GM18507 (cell line): Measurements from ENCODE around the gene ZNF398.
"Not testable (repeated sequence)": the region's sequence is repeated elsewhere in the genome, so short reads cannot be mapped to it uniquely, and the experiment has no call there.

Source experiments
- DNase-seq: peaks from one replicate; pipeline ENCODE4 v3.0.0; 2011; ENCODE audit warnings: low read depth; ENCODE audit not compliant: insufficient read length; ENCODE audit errors: extremely low spot score
- FAIRE-seq: peaks from 2 replicates; lab custom pipeline; 2011; peaks lifted over from hg19 to GRCh38; lab: Jason Lieb, UNC

ZNF398 gene, protein sequence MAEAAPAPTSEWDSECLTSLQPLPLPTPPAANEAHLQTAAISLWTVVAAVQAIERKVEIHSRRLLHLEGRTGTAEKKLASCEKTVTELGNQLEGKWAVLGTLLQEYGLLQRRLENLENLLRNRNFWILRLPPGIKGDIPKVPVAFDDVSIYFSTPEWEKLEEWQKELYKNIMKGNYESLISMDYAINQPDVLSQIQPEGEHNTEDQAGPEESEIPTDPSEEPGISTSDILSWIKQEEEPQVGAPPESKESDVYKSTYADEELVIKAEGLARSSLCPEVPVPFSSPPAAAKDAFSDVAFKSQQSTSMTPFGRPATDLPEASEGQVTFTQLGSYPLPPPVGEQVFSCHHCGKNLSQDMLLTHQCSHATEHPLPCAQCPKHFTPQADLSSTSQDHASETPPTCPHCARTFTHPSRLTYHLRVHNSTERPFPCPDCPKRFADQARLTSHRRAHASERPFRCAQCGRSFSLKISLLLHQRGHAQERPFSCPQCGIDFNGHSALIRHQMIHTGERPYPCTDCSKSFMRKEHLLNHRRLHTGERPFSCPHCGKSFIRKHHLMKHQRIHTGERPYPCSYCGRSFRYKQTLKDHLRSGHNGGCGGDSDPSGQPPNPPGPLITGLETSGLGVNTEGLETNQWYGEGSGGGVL

DNA sequence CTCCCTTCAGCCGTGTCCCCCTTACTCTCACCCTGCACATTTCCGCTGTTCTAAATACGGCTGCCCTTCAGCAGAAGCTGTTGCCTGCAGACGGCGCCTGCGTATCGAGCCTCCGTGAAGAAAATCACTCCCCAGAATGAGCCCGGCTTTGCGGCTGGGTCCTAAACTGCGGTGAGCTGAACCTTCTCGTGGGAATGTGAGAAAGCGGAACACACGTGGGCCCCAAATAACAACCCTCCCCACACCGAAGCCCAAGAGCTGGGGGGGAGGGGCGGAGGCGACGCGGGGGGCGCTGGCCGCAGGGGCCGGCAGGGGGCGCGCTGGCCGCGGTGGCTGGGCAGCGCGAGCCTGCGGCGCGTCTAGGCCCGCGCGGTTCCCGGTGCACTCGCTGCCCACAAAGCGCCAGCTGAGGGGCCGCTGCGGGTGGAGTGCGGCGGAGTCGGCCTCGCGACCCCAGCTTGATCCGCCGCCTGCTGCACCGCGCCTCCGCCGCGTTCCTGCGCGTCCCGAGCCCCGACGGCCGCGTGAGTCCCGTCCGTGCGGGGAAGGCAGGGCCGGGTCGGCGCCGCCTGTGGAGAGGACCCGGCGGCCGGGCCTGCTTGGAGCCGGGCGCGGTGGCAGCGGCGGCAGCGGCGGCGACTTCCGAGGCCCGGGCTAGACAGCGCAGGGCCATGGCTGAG is at the start of gene ZNF398:
Gene ZNF398 (plus strand): TSS at position 382 of the 680 bp plus-strand sequence. CDS start 290 bp downstream, at position 672.
- peak; percentile 91 for DNase-seq
- peak; percentile 78 for FAIRE-seq

DNA sequence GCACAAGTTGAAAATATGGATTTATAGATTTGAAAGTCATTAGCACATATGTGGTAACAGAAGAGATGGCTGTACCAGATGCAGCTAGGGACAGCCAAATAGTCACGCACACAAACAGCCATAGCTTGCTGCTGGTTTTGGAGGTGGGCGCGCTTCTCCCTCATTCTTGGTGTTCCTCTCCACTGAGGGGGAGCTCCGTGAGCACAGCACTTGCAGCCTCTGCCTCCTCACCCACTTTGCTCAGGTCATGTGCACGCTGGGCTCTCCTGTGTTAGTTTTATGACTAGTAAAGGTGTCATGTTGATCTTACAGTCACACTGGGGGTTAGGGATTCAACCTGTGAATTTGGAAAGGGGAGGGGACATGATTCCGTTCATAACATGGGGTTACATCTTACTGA is 48.2 kb upstream of the ZNF398 start:
- DNase-seq (no peak), FAIRE-seq (no peak)

DNA sequence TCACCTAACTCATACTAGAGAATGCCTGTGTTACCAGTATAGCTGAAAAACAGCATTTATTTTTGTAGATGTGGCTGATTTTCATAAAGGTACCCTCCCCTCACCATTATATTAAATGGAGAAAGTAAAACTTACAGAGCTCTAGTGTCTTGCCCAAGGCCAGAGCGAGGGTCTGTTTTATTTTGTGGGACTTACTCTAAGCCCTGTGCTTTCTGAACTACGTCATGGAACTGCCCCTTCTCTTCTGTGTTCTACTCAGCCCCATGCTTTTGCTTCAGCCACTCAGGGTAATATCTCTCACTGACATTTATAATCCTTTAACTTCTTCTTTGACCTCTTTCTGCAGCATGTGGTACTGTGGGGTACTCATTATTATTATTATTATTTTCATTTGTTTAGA is 46.4 kb upstream of the ZNF398 start:
- no peak for DNase-seq
- no peak for FAIRE-seq

GRCh38 chr7:149102666-149103065 is 44.6 kb upstream of the ZNF398 start:
- DNase-seq (no peak), FAIRE-seq (no peak)

- FAIRE-seq = no peak
- no peak for DNase-seq
Measured at GRCh38 chr7:149103424-149103823, 43.8 kb upstream of the ZNF398 start.

- no peak for DNase-seq
- FAIRE-seq = no peak
Measured at GRCh38 chr7:149104214-149104613, 43.0 kb upstream of the ZNF398 start.

DNA sequence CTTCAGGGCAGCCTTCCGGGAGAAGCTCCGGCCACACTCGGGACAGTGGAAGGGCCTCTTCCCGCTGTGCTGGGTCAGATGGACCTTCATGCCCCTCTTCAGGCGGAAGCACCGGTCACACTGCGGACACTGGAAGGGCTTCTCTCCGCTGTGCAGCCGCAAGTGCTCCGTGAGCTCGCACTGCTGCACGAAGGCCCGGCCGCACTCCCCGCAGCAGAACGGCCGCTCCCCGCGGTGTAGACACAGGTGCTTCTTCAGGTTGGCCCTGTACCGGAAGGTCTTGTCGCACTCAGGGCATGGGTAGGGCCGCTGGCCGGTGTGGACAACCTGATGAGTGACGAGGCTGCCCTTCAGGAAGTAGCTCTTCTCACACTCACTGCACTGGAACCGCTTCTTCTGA is 42.5 kb upstream of the ZNF398 start:
- no peak for DNase-seq
- FAIRE-seq = no peak

GRCh38 chr7:149109969-149110368 is 37.3 kb upstream of the ZNF398 start:
- no peak for DNase-seq
- no peak for FAIRE-seq

DNA sequence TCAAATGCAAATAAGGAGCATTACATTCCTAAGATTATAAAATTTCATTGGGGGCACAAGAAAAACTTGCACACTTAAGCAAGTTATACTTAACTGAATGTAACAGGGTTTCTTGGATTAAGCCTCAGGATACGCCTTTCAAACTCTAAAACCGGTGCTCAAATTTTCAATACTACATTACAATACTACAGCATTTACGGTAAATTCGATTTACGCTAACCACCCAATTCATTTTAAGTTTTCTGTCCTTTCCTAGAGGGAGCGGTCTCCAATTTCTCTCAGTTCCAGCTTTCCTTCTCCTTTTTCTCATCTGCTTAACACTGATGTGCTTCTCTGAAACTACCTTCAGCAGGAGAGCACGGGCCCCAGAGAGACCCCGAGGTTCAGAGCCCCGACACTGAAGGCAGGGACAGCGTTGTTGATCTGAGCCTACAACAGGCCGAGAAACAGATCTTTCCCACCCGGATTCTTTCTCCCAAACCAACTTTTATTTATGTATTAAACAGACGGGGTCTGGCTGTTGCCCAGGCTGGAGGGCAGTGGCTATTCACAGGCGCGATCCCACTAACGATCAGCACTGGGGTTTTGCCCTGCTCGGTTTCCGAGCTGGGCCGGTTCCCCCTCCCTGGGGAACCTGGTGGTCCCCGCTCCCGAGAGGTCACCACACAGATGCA is 21.9 kb upstream of the ZNF398 start:
- no peak for DNase-seq
- FAIRE-seq = no peak

- FAIRE-seq (peak; percentile 84), DNase-seq (peak; percentile 88)
Measured at GRCh38 chr7:149125863-149126661, 21.2 kb upstream of the ZNF398 start, which contains the start of gene ZNF425. Gene ZNF425, minus strand, starts transcription at chr7:149126324. Its CDS starts 111 bp downstream, at chr7:149126213.

- FAIRE-seq = no peak
- DNase-seq = peak; percentile 45
Measured at GRCh38 chr7:149126662-149127266, 20.5 kb upstream of the ZNF398 start.

DNA sequence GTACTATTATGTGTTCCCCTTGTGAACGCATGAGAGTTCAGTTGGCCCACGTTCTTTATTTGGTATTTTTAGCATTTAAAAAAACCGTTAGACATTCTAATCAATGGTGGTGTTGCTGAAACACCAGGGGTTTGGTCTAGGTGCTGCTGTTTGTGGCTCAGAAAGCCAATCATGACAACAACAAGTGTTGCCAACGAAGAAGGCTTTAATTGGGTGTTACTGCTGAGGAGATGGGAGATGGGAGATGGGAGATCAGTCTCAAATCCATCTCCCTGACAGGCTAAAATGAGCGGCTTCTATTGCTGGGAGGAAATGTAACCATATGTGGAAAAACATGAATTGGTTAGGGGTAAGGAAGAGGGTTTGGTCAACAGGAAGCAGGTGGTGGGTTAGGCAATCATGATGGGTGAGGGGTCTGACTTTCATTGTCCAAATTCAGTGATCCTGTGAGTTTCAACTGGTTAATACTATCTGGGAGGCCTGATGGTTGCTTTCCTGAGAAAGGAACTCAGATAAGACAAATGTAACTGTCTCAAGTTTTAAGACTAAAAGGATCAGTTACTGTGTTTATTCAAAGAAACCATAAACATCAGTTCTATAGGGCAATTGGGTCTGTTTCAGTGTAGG is 16.6 kb upstream of the ZNF398 start:
- no peak for FAIRE-seq
- DNase-seq = no peak

DNA sequence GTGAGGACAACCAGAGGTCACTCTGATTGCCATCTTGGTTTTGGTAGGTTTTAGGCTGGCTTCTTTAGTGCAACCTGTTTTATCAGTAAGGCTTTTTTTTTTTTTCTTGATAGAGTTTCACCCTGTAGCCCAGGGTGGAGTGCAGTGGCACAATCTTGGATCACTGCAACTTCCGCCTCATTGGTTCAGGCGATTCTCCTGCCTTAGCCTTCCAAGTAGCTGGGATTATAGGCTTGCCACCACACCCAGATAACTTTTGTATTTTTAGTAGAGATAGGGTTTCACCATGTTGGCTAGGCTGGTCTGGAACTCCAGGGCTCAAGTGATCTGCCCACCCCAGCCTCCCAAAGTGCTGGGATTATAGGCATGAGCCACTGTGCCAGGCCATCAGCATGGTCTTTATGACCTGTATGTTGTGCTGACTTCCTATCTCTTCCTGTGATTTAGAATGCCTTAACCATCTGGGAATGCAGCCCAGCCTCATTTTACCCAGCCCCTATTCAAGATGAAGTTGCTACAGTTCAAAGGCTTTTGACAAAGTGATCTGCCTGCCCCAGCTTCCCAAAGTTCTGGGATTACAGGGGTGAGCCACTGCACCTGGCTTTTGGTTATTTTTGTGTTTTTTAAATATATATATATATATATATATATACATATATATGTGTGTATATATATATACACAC is 14.1 kb upstream of the ZNF398 start:
- FAIRE-seq (no peak), DNase-seq (no peak)

GRCh38 chr7:149136118-149136517 is 11.1 kb upstream of the ZNF398 start:
- no peak for FAIRE-seq
- no peak for DNase-seq

GRCh38 chr7:149140831-149141230 is 6.4 kb upstream of the ZNF398 start:
- no peak for DNase-seq
- no peak for FAIRE-seq

DNA sequence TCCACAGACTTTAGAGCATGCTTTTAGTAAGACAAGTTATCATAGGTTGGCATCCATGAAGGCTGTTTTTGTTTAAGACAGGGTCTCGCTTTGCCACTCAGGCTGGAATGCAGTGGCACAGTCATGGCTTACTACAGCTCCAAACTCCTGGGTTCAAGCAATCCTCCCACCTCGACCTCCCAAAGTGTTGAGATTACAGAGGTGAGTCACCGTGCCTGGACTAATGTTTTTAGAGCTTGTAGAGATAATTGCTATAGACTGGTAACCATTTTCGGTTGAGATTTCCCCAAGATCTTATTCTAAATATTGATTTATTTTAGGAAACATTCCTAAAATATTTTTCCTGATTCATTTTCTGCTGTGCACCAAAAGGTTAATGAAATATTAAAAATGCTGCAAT is 5.4 kb upstream of the ZNF398 start:
- no peak for DNase-seq
- no peak for FAIRE-seq

DNA sequence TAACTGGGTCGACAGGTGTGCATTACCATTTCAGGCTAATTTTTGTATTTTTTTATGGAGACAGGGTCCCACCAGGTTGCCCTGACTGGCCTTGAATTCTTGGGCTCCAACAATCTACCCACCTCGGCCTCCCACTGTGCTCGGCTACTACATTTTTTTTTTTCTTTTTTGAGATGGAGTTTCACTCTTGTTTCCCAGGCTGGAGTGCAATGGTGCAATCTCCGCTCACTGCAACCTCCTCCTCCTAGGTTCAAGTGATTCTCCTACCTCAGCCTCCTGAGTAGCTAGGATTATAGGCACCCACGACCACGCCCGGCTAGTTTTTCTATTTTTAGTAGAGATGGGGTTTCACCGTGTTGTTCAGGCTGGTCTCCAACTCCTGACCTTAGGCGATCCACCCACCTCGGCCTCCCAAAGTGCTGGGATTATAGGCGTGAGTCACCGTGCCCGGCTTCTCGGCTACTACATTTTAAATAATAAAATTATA is 2.8 kb upstream of the ZNF398 start:
- FAIRE-seq, DNase-seq: not testable (repeated sequence)
